NCI-H526 treated with DMSO at 0.1 percent for 48 hours (cell line): ENCODE measurements around the gene LPAR5.
A peak's percentile ranks its signal among the peaks of the same experiment; 100 is the strongest.

Source experiments
- DNase-seq: peaks from one replicate; lab custom pipeline; 2025; lab: John Stamatoyannopoulos, UW

LPAR5 gene

GRCh38 chr12:6638305-6638704 is 2.5 kb upstream of the LPAR5 start:
- no peak for DNase-seq

DNA sequence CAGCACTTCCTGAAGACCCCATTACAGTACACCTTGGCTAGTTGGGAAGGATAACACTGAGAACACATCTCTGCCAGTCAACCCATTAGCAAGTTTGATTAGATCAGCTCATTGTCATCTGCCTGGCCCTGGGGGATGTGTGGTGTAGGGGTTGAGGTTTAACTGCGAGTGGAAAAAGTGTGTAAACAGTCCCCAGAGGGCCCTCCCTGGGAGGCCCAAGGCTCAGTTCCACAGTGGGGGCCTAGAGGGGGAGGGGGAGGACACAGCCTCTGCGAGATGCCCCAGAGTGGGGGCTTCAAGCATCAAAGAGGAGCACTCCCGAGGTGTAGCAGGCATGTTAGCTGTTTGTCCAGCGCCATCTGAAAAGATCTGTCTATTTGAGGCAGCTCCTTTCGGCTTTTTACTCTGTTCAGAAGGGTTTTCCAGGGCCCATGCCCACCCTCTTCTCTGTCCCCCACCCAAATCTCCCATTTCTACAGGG is 344 bp downstream of the LPAR5 start:
- DNase-seq: no peak

- no peak for DNase-seq
Measured at GRCh38 chr12:6632026-6632983, 3.5 kb downstream of the LPAR5 start.

DNA sequence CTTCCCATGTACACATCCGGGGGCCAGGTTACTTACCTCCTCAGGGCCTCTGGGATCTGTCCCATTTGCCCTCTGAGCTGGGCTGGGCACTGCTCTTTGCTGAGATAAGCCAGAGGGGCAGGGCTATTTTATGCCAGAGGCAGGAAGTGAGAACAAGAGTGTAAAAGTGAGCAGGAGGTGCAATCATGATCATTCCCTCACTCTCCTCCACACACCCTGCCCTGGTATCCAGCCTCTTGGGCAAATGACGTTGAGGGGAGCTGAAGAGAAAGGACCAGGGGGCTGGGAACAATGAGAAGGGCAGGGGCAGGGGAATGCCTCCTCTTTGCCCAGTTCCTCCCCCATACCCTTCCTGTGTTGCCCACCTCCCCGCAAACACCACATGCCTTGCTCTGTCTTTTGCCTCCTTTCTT is 4.2 kb downstream of the LPAR5 start:
- no peak for DNase-seq

- no peak for DNase-seq
Measured at GRCh38 chr12:6630736-6631135, 5.0 kb downstream of the LPAR5 start.

GRCh38 chr12:6627616-6628015 is 8.1 kb downstream of the LPAR5 start:
- DNase-seq: no peak

GRCh38 chr12:6626654-6627283 is 9.0 kb downstream of the LPAR5 start:
- DNase-seq: no peak

- no peak for DNase-seq
Measured at GRCh38 chr12:6620885-6621274, 14.9 kb downstream of the LPAR5 start.

- no peak for DNase-seq
Measured at GRCh38 chr12:6620137-6620884, 15.4 kb downstream of the LPAR5 start.

- DNase-seq: no peak
Measured at GRCh38 chr12:6618483-6619225, 17.1 kb downstream of the LPAR5 start.

DNA sequence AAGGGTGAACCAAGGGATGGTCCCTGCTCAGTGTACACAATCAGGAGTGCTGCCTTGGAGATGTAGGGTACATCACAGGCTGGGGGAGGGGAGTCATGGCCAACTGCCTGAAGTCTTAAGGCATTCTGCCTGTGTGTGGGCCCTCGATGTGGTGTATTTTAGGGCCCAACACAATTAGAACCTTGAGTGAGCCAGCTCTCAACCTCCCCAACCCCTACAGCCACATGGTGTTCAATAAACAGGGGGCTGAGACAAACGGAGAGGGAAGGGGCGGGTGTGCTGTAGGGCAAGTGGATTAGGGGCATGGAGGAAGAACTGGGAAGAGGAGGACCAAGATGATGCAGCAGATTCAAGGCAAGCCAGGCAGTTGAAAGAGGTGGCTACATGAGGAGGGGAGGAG is 20.0 kb downstream of the LPAR5 start:
- no peak for DNase-seq

DNA sequence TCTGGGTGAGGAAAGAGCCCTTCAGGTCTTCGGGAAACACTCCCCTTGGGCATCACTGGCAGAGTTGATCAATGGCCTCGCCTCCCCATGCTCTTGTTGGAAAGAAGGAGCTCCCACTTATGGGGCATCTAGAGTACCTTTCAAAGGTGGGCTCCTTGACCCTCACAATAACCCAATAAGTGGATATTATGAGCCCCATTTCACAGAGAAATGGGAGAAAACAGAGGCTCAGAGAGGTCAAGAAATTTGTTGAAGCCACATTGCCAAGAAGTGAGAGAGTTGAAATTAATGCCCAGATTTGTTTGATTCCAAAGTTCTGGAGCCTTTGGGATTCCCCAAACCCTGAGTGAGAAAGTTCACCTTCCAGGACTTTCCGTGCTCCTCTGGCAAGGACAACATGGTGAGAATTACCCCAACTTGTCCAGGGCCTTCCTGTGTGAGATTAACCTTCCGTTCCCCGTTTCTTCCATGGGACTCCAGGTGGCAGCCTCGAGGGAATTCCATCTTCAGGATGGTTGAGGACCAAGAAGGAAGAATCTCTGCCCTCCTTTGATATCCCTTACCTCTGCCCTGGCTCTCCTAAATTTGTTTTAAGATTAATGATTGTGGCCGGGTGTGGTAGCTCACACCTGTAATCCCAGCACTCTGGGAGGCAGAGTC is 21.1 kb downstream of the LPAR5 start:
- DNase-seq: no peak

DNA sequence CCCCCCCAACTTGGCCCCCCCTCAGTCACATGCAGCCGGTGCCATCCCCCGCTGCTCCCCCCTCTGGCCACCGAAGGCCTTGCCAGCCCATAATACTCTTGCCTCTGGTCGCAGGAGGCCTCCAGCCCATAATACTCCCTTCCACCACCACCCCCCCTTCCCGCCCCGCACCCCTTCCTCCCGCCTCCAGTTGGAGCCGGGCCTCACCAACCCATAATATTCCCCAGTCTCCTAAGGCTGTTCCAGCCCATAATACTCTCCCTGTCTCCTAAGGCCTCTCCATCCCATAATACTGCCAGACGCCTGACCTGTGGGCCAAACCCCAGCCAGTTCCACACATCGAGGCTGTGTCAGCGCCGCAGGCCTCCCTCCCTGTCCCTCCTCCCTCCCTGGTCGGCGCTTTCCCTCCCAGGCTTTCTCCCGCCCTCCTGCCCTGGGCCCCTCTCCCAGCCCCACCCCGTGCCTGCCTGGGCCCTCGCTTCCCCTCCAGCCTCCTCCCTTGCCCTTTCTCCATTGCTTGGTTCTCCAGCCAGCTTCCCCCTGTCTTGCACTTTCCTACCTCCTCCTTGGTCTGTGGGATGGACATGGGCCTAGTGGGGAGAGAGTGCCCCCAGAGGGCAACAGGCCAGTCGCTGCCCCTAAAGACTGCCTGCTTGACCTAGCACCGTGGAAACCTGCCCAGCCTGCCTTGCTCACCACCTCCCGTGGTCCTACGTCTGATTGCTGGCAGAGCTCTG is 21.8 kb downstream of the LPAR5 start:
- DNase-seq: peak; percentile 96

DNA sequence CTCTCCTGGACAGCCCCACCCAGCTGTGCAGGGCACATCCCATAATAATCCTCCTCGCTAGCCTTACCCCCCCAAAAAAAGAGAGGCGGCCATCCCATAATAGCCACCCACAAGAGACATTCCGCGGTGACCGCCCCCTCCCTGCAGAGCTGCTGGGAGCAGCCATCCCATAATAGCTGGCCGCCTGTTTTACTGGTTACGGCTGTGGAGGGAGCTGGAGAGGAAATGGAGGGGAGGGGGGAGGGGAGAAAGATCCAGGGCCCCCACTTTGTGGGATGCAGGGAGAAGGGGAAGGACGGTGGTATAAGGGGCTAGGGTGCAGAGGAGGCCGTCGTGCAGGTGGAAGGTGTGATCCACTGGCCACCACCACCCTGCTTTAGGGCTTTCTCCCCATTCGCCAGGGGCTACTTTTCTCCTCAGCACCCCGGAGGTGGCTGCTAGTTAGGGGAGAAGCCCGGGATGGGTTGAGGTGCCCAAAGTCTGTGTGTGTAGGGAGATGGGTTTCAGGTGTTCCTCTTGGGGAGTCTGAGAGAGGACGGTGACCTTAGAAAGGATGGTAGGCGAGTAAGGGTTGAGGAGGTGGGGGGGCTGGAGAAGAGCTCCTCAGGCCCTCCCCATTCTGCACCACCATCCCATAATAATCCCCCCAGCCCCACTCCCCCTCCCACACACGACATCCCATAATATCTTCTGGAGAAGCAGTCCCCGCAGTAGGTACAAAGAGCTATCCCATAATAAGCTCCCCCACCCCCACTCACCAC is 22.6 kb downstream of the LPAR5 start:
- DNase-seq: peak; percentile 87

DNA sequence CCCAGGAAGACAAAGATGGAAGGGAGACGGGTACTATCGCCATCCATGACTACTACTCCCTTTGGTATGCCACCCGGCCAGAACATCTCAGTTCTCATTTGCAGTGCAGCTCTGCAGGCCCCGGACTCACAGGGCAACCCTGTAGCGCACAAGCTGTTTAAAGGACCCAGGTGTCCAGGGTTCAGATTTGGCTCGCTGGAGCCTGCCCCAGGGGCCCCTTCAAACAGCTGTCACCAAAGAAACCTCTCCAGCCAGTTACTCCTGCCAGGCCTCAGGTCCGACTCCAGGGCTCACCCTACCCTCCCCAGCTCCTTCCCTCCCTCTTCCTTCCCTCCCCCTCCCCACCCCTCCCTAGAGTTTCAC is 23.1 kb downstream of the LPAR5 start:
- no peak for DNase-seq

DNA sequence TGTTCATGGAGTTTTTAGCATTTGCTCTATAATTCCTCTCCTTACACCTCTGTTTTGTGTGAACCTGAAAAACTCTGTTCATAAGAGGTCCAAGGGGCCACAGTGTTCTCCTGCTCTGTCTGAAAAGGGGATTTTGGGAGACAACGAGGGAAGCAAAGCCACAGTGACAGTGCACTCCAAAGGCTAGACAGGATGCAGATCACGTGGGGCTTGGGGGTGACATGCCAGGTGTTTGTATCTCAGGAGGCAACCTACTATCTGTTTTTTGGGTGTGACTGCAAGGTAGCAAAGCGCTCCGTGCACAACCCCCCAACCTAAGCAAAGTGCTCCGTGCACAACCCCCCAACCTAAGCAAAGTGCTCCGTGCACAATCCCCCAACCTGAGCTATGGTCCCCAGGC is 23.5 kb downstream of the LPAR5 start:
- DNase-seq: no peak

GRCh38 chr12:6608592-6609281 is 27.0 kb downstream of the LPAR5 start:
- DNase-seq: no peak

DNA sequence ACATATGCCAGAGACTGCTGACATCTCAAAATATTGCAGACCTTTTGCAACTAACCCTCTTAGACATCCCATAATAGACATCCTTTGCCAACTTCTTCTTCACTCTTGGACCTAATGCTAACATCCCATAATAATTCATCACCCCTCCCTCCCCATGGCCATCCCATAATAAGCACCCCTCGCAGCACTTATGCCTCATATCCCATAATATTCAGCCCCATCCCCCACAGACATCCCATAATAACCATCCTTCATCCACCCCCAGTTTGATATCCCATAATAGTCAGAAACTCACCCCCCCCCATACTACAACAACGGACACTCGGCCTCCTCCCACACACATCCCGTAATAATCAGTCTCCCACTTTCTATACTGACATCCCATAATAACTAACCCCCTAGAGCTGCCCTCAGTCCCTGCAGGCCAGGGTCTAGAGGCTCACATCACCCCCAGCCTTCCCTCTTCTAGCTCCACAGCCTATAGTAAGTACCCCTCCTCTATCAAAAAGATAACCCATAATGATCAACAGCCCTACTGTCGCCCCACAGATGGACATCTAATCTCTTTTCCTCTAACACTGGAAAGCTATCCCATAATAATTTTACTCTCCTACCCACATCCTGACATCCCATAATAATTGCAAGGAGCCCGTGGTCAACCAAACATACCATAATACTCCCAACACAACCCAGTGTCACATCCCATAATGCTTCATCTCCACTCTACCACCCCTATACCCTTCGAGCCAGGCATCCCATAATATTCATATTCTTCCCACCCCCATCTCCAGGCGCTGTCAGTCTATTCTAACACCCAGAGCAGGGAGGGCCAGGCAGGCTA is 27.8 kb downstream of the LPAR5 start:
- DNase-seq: peak; percentile 94
